ENCODE results near the gene AKAP13.

GRCh38 chr15:85744579-85744978, 364.2 kb downstream of the AKAP13 start:
- no peak for TF ChIP-seq CTCF (IDR thresholded peaks at IDR 0.05)
- TF ChIP-seq POLR2A (IDR thresholded peaks at IDR 0.05), result no peak
- no peak for TF ChIP-seq EP300 (IDR thresholded peaks at IDR 0.05)
